ENCODE data around the gene BGN.

BGN gene

DNA sequence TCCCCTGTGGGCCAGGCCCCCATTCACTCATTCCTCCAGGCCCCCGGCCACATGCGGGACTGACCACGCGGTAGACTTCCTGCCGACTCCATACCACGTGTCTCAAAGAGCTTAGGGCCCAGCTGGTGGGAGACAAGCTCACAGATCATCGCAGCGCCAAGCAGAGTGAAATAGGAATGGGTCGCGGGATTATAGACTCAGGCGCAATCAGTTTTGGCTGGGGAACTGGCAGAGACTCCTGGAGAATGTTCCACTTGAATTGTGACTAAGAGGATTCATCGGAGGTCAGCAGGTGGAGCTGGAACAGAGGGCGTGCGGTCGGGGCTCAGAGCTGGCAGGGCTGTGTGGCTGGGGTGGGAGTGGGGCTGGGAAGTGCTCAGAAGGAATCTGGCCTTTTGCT, 38.3 kb downstream of the BGN start:
- no peak for DNase-seq

DNA sequence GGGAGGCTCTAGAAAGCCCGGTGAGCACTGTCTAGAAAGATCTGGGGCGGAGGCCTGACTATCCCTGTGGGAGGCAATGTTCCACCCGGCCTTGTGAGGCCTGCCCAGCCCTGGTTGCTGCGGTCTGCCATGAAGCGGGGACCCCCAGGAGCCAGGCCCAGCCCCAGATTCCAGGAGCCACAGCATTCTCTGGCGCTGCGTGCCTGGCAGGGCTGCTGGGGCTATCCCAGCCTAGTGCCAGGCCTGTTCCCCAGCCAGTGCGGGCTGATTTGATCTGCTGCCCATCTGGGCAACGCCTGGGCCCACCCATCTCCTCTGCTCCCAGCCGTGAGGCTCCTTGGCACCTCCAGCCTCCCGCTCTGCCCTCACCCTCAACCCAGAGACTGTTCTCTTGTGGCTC, 42.3 kb downstream of the BGN start:
- no peak for DNase-seq

- DNase-seq = no peak
Observed at GRCh38 chrX:153537526-153538295, 42.9 kb downstream of the BGN start.

DNA sequence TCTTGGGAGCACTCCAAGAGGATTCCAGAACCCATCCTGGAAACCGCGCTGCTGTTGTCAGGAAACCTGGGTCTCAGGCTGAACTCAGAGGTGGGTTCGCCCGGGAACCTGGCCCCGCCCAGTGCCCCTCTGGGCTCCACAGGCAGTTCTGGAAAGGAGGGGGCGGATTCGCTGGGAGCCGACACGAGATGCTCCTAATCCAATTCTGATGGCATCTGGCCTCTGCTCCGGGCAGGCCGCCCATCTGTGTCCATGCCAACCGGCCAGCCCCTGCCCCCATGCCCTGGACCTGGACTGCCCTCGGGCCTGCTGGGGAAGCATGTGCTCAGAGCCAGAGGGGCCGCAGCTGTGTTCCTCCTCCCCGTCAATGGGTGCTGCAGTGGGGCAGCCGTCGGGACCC, 43.6 kb downstream of the BGN start:
- DNase-seq = no peak

- DNase-seq = peak; percentile 89
Observed at GRCh38 chrX:153539171-153539978, 44.6 kb downstream of the BGN start.

GRCh38 chrX:153539979-153540358, 45.2 kb downstream of the BGN start:
- DNase-seq = no peak

DNA sequence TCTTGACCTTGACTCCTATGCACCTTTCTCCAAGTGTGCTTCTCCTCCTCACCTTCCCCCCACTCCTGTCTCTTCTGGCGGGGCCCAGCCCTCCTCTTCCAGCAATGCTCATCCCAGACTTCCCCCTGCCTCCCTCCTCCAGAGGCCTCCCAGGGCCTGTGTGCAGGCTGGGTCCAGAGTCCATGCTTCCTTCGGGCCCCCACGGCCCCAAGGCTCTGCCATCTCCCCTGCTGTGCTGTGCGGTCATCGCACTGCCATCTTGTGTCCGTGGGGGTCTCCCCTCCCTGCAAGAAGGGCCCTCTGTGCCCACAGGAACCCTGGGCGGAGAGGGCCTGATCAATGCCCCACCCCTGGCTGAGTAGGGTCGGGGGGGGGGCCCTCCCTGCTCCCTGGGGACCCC, 49.9 kb downstream of the BGN start:
- DNase-seq = no peak

GRCh38 chrX:153546386-153546785, 51.6 kb downstream of the BGN start:
- DNase-seq = no peak

- no peak for DNase-seq
Observed at GRCh38 chrX:153547195-153547594, 52.4 kb downstream of the BGN start.

GRCh38 chrX:153549231-153549630, 54.5 kb downstream of the BGN start:
- no peak for DNase-seq

- no peak for DNase-seq
Observed at GRCh38 chrX:153549807-153550206, 55.0 kb downstream of the BGN start.

DNA sequence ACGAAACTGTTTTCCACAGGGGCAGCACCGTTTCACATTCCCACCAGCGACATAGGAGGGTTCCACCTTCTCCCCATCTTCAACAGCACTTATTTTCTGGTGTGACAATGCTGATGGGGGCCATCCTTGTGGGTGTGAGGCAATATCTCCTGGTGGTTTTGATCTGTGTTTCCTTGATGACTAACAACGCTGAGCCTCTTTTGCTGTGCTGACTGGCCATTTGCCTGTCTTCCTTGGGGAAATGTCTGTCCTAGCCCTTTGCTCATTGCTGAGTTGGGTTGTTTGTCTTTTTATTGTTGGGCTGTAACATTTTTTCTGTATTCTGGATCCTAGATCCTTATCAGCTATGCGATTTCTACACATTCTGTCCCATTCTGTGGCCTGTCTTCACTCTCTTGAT, 56.4 kb downstream of the BGN start:
- DNase-seq = no peak

GRCh38 chrX:153554519-153555167, 59.9 kb downstream of the BGN start:
- DNase-seq = peak; percentile 87

GRCh38 chrX:153556767-153557166, 62.0 kb downstream of the BGN start:
- DNase-seq = no peak

DNA sequence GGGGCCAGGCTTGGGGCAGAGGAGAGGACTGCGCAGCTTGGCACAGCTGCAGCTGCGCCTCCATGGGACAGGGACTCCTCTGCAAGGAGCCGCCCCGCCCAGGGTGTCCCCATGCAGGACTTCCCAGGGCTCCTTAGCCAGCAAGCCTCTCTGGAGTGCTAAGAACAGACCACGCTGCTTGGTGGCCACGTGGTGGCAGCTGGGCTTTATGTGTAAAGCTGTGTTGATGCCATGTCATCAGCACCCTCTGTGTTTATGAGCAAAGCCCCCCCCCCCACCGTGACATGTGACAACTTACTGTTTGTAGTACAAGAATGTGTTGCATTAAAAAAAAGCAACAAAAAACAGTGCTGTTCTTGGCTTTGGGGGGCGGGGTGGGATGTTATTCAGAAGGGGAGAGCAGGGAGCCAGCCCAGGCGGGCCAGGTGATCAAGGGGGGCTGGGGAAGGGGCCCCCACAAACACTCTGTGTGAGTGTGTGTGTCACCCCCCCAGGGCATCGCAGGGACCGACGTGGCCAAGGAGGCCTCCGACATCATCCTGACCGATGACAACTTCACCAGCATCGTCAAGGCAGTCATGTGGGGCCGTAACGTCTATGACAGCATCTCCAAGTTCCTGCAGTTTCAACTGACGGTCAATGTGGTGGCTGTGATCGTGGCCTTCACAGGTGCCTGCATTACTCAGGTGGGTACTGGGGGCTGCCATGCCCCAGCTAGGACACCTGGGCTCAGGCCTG, 63.0 kb downstream of the BGN start:
- no peak for DNase-seq

Measured in 8988T (cell line).